ENCODE results near the gene NUBP2. TPM values are rescaled to one million over a fixed set of nuclear protein-coding genes. Genes with fewer than 3 reads are reported as not detected.
A peak's percentile ranks its signal among the peaks of the same experiment; 100 is the strongest.

NUBP2 gene
- total RNA-seq, 2 experiments from 2014 or later, result 45.9 to 48.0 TPM

- ChIA-PET CTCF (no interaction called here), POLR2A (no interaction called here)
- Mint-ChIP-seq H3K4me3 (no peak overlapping the region), H3K36me3 (peaks cover 8% of the 10 kb centered on the region), H3K27ac (no peak overlapping the region), H3K4me1 (ENCODE audit: low read depth) (no peaks in the 10 kb centered on the region), H3K27me3 (no peaks in the 10 kb centered on the region), H3K9me3 (no peaks in the 10 kb centered on the region)
- intact Hi-C loops (cut with micrococcal nuclease), result no loop called here
- DNase-seq, result no peak
Measured at GRCh38 chr16:1762879-1763520, 19.8 kb upstream of the NUBP2 start.

GRCh38 chr16:1763521-1764511, 18.9 kb upstream of the NUBP2 start:
- no peak for DNase-seq
- CTCF ChIA-PET, result interaction anchor here (1.2 to 1.6 kb wide), 2 partner anchors 19 to 58 kb away, joined by 3 to 4 read pairs; partner anchors contain the start of genes MAPK8IP3, NUBP2 and SPSB3
- H3K4me1 Mint-ChIP-seq (ENCODE audit: low read depth), result no peaks in the 10 kb centered on the region
- peaks cover 10% of the 10 kb centered on the region for H3K36me3 Mint-ChIP-seq
- intact Hi-C loops (cut with micrococcal nuclease), result no loop called here
- H3K27me3 Mint-ChIP-seq, result no peaks in the 10 kb centered on the region
- H3K9me3 Mint-ChIP-seq, result no peaks in the 10 kb centered on the region
- no peak overlapping the region for H3K27ac Mint-ChIP-seq
- no peak overlapping the region for H3K4me3 Mint-ChIP-seq
- POLR2A ChIA-PET, result interaction anchor here (1.2 kb wide), 1 partner anchor 18 kb away, joined by 3 read pairs; the partner anchor contains the start of gene SPSB3

GRCh38 chr16:1764971-1765370, 17.8 kb upstream of the NUBP2 start:
- no peak for DNase-seq
- peaks cover 10% of the 10 kb centered on the region for H3K36me3 Mint-ChIP-seq
- no peaks in the 10 kb centered on the region for H3K27me3 Mint-ChIP-seq
- H3K4me3 Mint-ChIP-seq, result no peak overlapping the region
- intact Hi-C loops (cut with micrococcal nuclease), result no loop called here
- no peaks in the 10 kb centered on the region for H3K9me3 Mint-ChIP-seq
- H3K4me1 Mint-ChIP-seq (ENCODE audit: low read depth), result peaks cover under 1% of the 10 kb centered on the region
- H3K27ac Mint-ChIP-seq, result no peak overlapping the region
- POLR2A ChIA-PET, result interaction anchor here (1.2 kb wide), 1 partner anchor 17 kb away, joined by 3 read pairs; the partner anchor contains the start of gene SPSB3
- CTCF ChIA-PET, result interaction anchor here (1.2 to 1.6 kb wide), 2 partner anchors 18 to 59 kb away, joined by 3 to 4 read pairs; partner anchors contain the start of genes MAPK8IP3, NUBP2 and SPSB3

GRCh38 chr16:1765826-1766225, 16.9 kb upstream of the NUBP2 start:
- DNase-seq, result no peak
- H3K27ac Mint-ChIP-seq, result no peak overlapping the region
- CTCF ChIA-PET, result no interaction called here

GRCh38 chr16:1766231-1766630, 16.5 kb upstream of the NUBP2 start:
- no peak overlapping the region for H3K27ac Mint-ChIP-seq
- POLR2A ChIA-PET, result no interaction called here
- H3K4me1 Mint-ChIP-seq (ENCODE audit: low read depth), result peaks cover 3% of the 10 kb centered on the region
- H3K36me3 Mint-ChIP-seq, result peaks cover 14% of the 10 kb centered on the region
- CTCF ChIA-PET, result no interaction called here
- H3K27me3 Mint-ChIP-seq, result no peaks in the 10 kb centered on the region
- no peak for DNase-seq
- no peaks in the 10 kb centered on the region for H3K9me3 Mint-ChIP-seq
- H3K4me3 Mint-ChIP-seq, result no peak overlapping the region
- intact Hi-C loops (cut with micrococcal nuclease), result no loop called here

More at GRCh38 chr16:1765826-1766225, 16.9 kb upstream of the NUBP2 start:
- H3K27me3 Mint-ChIP-seq, result no peaks in the 10 kb centered on the region
- intact Hi-C loops (cut with micrococcal nuclease), result no loop called here
- no peaks in the 10 kb centered on the region for H3K9me3 Mint-ChIP-seq
- POLR2A ChIA-PET, result no interaction called here
- H3K4me1 Mint-ChIP-seq (ENCODE audit: low read depth), result peaks cover 3% of the 10 kb centered on the region
- peaks cover 17% of the 10 kb centered on the region for H3K36me3 Mint-ChIP-seq
- no peak overlapping the region for H3K4me3 Mint-ChIP-seq

GRCh38 chr16:1766701-1767100, 16.1 kb upstream of the NUBP2 start:
- intact Hi-C loops (cut with micrococcal nuclease), result no loop called here
- CTCF ChIA-PET, result no interaction called here
- Mint-ChIP-seq H3K9me3 (no peaks in the 10 kb centered on the region), H3K36me3 (peaks cover 13% of the 10 kb centered on the region), H3K4me1 (ENCODE audit: low read depth) (peaks cover 3% of the 10 kb centered on the region), H3K27ac (no peak overlapping the region), H3K27me3 (no peaks in the 10 kb centered on the region), H3K4me3 (no peak overlapping the region)
- DNase-seq, result no peak
- POLR2A ChIA-PET, result no interaction called here

GRCh38 chr16:1767116-1767994, 15.4 kb upstream of the NUBP2 start:
- intact Hi-C loops (cut with micrococcal nuclease), result no loop called here
- no peak overlapping the region for H3K27ac Mint-ChIP-seq
- H3K4me1 Mint-ChIP-seq (ENCODE audit: low read depth), result peaks cover 3% of the 10 kb centered on the region
- peaks cover 20% of the 10 kb centered on the region for H3K36me3 Mint-ChIP-seq
- no peaks in the 10 kb centered on the region for H3K27me3 Mint-ChIP-seq
- POLR2A ChIA-PET, result interaction anchor here (0.6 kb wide), 1 partner anchor 445 kb away, joined by 4 read pairs; no protein-coding TSS in a partner anchor
- no peaks in the 10 kb centered on the region for H3K9me3 Mint-ChIP-seq
- DNase-seq, result no peak
- H3K4me3 Mint-ChIP-seq, result no peak overlapping the region
- CTCF ChIA-PET, result no interaction called here

- Mint-ChIP-seq H3K4me3 (no peak overlapping the region), H3K27me3 (no peaks in the 10 kb centered on the region), H3K4me1 (ENCODE audit: low read depth) (peaks cover 3% of the 10 kb centered on the region), H3K36me3 (peaks cover 21% of the 10 kb centered on the region), H3K27ac (no peak overlapping the region), H3K9me3 (no peaks in the 10 kb centered on the region)
- intact Hi-C loops (cut with micrococcal nuclease), result no loop called here
- DNase-seq, result no peak
- ChIA-PET POLR2A (interaction anchor here (5.3 kb wide), 1 partner anchor 13 kb away, joined by 56 read pairs; the partner anchor contains the start of genes NUBP2 and SPSB3), CTCF (no interaction called here)
Measured at GRCh38 chr16:1768061-1768766, 14.5 kb upstream of the NUBP2 start.

- ChIA-PET POLR2A (interaction anchor here (5.3 kb wide), 1 partner anchor 13 kb away, joined by 56 read pairs; the partner anchor contains the start of genes NUBP2 and SPSB3), CTCF (no interaction called here)
- H3K9me3 Mint-ChIP-seq, result no peaks in the 10 kb centered on the region
- peaks cover 4% of the 10 kb centered on the region for H3K4me1 Mint-ChIP-seq (ENCODE audit: low read depth)
- peak overlapping the region; percentile 38 for H3K27ac Mint-ChIP-seq
- no peak overlapping the region for H3K4me3 Mint-ChIP-seq
- H3K27me3 Mint-ChIP-seq, result no peaks in the 10 kb centered on the region
- DNase-seq, result no peak
- intact Hi-C loops (cut with micrococcal nuclease), result no loop called here
- H3K36me3 Mint-ChIP-seq, result peaks cover 21% of the 10 kb centered on the region
Measured at GRCh38 chr16:1768767-1769401, 13.9 kb upstream of the NUBP2 start.

- H3K4me3 Mint-ChIP-seq, result peak overlapping the region; percentile 94
- H3K36me3 Mint-ChIP-seq, result peaks cover 21% of the 10 kb centered on the region
- ChIA-PET POLR2A (interaction anchor here (5.3 kb wide), 1 partner anchor 12 kb away, joined by 56 read pairs; the partner anchor contains the start of genes NUBP2 and SPSB3), CTCF (interaction anchor here (1.0 kb wide), 1 partner anchor 63 kb away, joined by 3 read pairs; the partner anchor contains the start of gene MAPK8IP3)
- H3K27ac Mint-ChIP-seq, result peak overlapping the region; percentile 82
- DNase-seq, result no peak
- peaks cover 6% of the 10 kb centered on the region for H3K4me1 Mint-ChIP-seq (ENCODE audit: low read depth)
- intact Hi-C loops (cut with micrococcal nuclease), result loop anchor here (2.0 to 5.0 kb wide), 2 partner anchors 63 to 157 kb away; partner anchors contain the start of genes CRAMP1, IFT140 and MAPK8IP3
- no peaks in the 10 kb centered on the region for H3K27me3 Mint-ChIP-seq
- no peaks in the 10 kb centered on the region for H3K9me3 Mint-ChIP-seq
Measured at GRCh38 chr16:1769402-1770300, 13.1 kb upstream of the NUBP2 start.

All from activated CD4-positive, alpha-beta memory T cell treated with anti-CD3 and anti-CD28 coated beads for 36 hours (primary cell).